ENCODE measurements around the gene NRCAM.

DNA sequence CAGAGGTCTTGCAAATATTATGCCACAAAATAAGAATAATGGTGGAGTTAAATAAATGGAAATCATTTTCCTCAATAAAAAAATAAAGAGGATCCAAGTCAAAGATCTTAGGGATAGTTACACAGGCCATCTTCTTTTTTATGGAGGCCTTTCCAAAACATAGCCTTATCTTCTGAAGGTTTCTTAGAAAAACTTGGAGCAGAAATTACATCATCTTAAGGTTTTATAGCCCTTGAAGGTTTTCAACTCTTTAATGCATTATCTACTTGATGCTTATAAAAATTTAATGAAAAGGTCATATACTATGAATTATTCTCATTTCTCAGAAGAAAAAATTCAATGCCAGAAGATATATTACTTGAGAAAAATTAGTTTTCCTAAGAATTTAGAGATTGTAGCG, 231.8 kb downstream of the NRCAM start:
- TF ChIP-seq, protein P1, sequence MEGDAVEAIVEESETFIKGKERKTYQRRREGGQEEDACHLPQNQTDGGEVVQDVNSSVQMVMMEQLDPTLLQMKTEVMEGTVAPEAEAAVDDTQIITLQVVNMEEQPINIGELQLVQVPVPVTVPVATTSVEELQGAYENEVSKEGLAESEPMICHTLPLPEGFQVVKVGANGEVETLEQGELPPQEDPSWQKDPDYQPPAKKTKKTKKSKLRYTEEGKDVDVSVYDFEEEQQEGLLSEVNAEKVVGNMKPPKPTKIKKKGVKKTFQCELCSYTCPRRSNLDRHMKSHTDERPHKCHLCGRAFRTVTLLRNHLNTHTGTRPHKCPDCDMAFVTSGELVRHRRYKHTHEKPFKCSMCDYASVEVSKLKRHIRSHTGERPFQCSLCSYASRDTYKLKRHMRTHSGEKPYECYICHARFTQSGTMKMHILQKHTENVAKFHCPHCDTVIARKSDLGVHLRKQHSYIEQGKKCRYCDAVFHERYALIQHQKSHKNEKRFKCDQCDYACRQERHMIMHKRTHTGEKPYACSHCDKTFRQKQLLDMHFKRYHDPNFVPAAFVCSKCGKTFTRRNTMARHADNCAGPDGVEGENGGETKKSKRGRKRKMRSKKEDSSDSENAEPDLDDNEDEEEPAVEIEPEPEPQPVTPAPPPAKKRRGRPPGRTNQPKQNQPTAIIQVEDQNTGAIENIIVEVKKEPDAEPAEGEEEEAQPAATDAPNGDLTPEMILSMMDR (IDR thresholded peaks at IDR 0.05) = no peak
- TF ChIP-seq NFYB (CRISPR knock-in tag; conservative IDR thresholded peaks at IDR 0.05; ENCODE audit: low read depth) (no peak), ZBTB21 (CRISPR knock-in tag; IDR thresholded peaks at IDR 0.05; ENCODE audit: borderline replicate concordance) (no peak), NR3C1 (CRISPR knock-in tag; conservative IDR thresholded peaks at IDR 0.05; ENCODE audit: low read depth) (no peak), SP1 (CRISPR knock-in tag; conservative IDR thresholded peaks at IDR 0.05) (no peak), NFE2L1 (CRISPR knock-in tag; IDR thresholded peaks at IDR 0.05) (no peak), FOXK1 (CRISPR knock-in tag; IDR thresholded peaks at IDR 0.05) (no peak)
- TF ChIP-seq, protein P2, sequence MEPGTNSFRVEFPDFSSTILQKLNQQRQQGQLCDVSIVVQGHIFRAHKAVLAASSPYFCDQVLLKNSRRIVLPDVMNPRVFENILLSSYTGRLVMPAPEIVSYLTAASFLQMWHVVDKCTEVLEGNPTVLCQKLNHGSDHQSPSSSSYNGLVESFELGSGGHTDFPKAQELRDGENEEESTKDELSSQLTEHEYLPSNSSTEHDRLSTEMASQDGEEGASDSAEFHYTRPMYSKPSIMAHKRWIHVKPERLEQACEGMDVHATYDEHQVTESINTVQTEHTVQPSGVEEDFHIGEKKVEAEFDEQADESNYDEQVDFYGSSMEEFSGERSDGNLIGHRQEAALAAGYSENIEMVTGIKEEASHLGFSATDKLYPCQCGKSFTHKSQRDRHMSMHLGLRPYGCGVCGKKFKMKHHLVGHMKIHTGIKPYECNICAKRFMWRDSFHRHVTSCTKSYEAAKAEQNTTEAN (CRISPR knock-in tag; IDR thresholded peaks at IDR 0.05) = no peak
- TF ChIP-seq, protein P3, sequence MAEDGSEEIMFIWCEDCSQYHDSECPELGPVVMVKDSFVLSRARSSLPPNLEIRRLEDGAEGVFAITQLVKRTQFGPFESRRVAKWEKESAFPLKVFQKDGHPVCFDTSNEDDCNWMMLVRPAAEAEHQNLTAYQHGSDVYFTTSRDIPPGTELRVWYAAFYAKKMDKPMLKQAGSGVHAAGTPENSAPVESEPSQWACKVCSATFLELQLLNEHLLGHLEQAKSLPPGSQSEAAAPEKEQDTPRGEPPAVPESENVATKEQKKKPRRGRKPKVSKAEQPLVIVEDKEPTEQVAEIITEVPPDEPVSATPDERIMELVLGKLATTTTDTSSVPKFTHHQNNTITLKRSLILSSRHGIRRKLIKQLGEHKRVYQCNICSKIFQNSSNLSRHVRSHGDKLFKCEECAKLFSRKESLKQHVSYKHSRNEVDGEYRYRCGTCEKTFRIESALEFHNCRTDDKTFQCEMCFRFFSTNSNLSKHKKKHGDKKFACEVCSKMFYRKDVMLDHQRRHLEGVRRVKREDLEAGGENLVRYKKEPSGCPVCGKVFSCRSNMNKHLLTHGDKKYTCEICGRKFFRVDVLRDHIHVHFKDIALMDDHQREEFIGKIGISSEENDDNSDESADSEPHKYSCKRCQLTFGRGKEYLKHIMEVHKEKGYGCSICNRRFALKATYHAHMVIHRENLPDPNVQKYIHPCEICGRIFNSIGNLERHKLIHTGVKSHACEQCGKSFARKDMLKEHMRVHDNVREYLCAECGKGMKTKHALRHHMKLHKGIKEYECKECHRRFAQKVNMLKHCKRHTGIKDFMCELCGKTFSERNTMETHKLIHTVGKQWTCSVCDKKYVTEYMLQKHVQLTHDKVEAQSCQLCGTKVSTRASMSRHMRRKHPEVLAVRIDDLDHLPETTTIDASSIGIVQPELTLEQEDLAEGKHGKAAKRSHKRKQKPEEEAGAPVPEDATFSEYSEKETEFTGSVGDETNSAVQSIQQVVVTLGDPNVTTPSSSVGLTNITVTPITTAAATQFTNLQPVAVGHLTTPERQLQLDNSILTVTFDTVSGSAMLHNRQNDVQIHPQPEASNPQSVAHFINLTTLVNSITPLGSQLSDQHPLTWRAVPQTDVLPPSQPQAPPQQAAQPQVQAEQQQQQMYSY (CRISPR knock-in tag; IDR thresholded peaks at IDR 0.05) = no peak
- TF ChIP-seq, protein P4, sequence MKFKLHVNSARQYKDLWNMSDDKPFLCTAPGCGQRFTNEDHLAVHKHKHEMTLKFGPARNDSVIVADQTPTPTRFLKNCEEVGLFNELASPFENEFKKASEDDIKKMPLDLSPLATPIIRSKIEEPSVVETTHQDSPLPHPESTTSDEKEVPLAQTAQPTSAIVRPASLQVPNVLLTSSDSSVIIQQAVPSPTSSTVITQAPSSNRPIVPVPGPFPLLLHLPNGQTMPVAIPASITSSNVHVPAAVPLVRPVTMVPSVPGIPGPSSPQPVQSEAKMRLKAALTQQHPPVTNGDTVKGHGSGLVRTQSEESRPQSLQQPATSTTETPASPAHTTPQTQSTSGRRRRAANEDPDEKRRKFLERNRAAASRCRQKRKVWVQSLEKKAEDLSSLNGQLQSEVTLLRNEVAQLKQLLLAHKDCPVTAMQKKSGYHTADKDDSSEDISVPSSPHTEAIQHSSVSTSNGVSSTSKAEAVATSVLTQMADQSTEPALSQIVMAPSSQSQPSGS (CRISPR knock-in tag; IDR thresholded peaks at IDR 0.05; ENCODE audit: borderline replicate concordance, low read depth) = no peak
